ENCODE data around the gene HSBP1. TPM values are rescaled to one million over a fixed set of nuclear protein-coding genes. Genes with fewer than 3 reads are reported as not detected.

HSBP1 gene
- total RNA-seq, 1 experiment from 2014 or later, result 235 TPM

DNA sequence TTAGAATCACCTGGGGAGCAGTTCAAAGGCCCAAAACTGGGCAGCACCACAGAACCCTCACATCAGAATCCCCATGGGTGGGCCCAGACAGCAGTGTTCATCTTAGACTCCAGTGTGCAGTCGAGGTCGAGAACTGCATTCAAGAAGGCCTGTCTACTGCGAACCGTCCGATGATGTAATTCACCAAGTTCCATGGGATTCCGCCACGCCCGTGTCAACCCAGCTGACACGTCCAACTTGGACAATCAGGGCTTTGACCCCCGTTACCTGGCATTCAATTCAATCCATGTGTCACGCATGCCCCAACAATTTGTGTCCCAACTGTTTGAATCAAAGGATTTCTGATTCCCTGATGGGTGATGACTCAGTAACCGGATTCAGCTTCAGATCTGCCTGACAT is 9.2 kb downstream of the HSBP1 start:
- H3K27ac Mint-ChIP-seq (ENCODE audit: unreplicated experiment), result no peak overlapping the region
- POLR2A ChIA-PET, result no interaction called here
- CTCF ChIA-PET, result no interaction called here
- Histone ChIP-seq H3K27me3 (replicated peaks; ENCODE audit: control insufficient read depth, insufficient read depth, low read length) (no peaks in the 10 kb centered on the region), H3K4me3 (ENCODE audit: low read depth, low read length) (no peak overlapping the region), H3K36me3 (ENCODE audit: control insufficient read depth, insufficient read depth, low read length) (no peaks in the 10 kb centered on the region), H3K9me3 (no peaks in the 10 kb centered on the region), H3K4me1 (peaks cover 15% of the 10 kb centered on the region)
- BruUV-seq (replicated peaks), result no TSS peak
- no peaks in the 10 kb centered on the region for H3K9me3 Mint-ChIP-seq (ENCODE audit: unreplicated experiment)
- no peak for DNase-seq
- intact Hi-C loops (cut with micrococcal nuclease; ENCODE audit: unreplicated experiment), result no loop called here
- TF ChIP-seq, protein P1, sequence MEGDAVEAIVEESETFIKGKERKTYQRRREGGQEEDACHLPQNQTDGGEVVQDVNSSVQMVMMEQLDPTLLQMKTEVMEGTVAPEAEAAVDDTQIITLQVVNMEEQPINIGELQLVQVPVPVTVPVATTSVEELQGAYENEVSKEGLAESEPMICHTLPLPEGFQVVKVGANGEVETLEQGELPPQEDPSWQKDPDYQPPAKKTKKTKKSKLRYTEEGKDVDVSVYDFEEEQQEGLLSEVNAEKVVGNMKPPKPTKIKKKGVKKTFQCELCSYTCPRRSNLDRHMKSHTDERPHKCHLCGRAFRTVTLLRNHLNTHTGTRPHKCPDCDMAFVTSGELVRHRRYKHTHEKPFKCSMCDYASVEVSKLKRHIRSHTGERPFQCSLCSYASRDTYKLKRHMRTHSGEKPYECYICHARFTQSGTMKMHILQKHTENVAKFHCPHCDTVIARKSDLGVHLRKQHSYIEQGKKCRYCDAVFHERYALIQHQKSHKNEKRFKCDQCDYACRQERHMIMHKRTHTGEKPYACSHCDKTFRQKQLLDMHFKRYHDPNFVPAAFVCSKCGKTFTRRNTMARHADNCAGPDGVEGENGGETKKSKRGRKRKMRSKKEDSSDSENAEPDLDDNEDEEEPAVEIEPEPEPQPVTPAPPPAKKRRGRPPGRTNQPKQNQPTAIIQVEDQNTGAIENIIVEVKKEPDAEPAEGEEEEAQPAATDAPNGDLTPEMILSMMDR (IDR thresholded peaks at IDR 0.05; ENCODE audit: insufficient read depth in 1 of 2, low read depth in 1 of 2, low read length in 1 of 2, severe bottlenecking in 1 of 2, unreplicated experiment in 1 of 2), result no peak
- H3K4me3 Mint-ChIP-seq (ENCODE audit: unreplicated experiment), result no peak overlapping the region
- H3K27me3 Mint-ChIP-seq (ENCODE audit: insufficient read depth, unreplicated experiment), result peaks cover 4% of the 10 kb centered on the region
- peaks cover 15% of the 10 kb centered on the region for H3K36me3 Mint-ChIP-seq (ENCODE audit: insufficient read depth, unreplicated experiment)
- peaks cover 11% of the 10 kb centered on the region for H3K4me1 Mint-ChIP-seq (ENCODE audit: low read depth, unreplicated experiment)

- no TSS peak for BruUV-seq (replicated peaks)
- ChIA-PET POLR2A (no interaction called here), CTCF (no interaction called here)
- H3K36me3 Mint-ChIP-seq (ENCODE audit: insufficient read depth, unreplicated experiment), result peaks cover 2% of the 10 kb centered on the region
- Histone ChIP-seq H3K9me3 (no peaks in the 10 kb centered on the region), H3K36me3 (ENCODE audit: control insufficient read depth, insufficient read depth, low read length) (no peaks in the 10 kb centered on the region), H3K4me1 (peaks cover 14% of the 10 kb centered on the region), H3K4me3 (ENCODE audit: low read depth, low read length) (no peak overlapping the region), H3K27me3 (replicated peaks; ENCODE audit: control insufficient read depth, insufficient read depth, low read length) (no peaks in the 10 kb centered on the region)
- H3K4me3 Mint-ChIP-seq (ENCODE audit: unreplicated experiment), result no peak overlapping the region
- no peak for DNase-seq
- peaks cover 4% of the 10 kb centered on the region for H3K27me3 Mint-ChIP-seq (ENCODE audit: insufficient read depth, unreplicated experiment)
- no peak overlapping the region for H3K27ac Mint-ChIP-seq (ENCODE audit: unreplicated experiment)
- intact Hi-C loops (cut with micrococcal nuclease; ENCODE audit: unreplicated experiment), result no loop called here
- H3K9me3 Mint-ChIP-seq (ENCODE audit: unreplicated experiment), result no peaks in the 10 kb centered on the region
- TF ChIP-seq, protein P1 (IDR thresholded peaks at IDR 0.05; ENCODE audit: insufficient read depth in 1 of 2, low read depth in 1 of 2, low read length in 1 of 2, severe bottlenecking in 1 of 2, unreplicated experiment in 1 of 2), result no peak
- peaks cover 15% of the 10 kb centered on the region for H3K4me1 Mint-ChIP-seq (ENCODE audit: low read depth, unreplicated experiment)
These were observed 10.5 kb downstream of the HSBP1 start for GRCh38 chr16:83818276-83818675.

DNA sequence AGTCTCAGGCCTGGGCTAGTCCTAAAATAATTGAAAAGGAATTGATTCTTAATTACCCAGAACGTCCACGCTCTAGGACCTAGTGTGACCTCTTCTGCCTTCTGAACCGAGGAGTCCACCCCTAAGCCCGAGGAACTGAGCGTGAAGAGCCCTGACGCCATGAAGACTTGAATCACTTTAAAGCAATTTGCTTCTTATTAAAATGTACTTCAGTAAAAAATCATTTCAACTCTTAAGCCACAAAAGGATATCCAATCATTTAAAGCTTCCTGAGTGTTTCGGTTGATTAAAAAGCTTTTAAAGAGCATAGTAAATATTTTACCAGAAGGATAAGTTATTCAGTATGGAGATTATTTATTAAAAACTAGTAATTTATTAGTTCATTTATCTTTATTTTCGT is 11.6 kb downstream of the HSBP1 start:
- DNase-seq, result no peak
- H3K4me1 Mint-ChIP-seq (ENCODE audit: low read depth, unreplicated experiment), result peaks cover 6% of the 10 kb centered on the region
- TF ChIP-seq, protein P1 (IDR thresholded peaks at IDR 0.05; ENCODE audit: insufficient read depth in 1 of 2, low read depth in 1 of 2, low read length in 1 of 2, severe bottlenecking in 1 of 2, unreplicated experiment in 1 of 2), result no peak
- H3K9me3 Mint-ChIP-seq (ENCODE audit: unreplicated experiment), result no peaks in the 10 kb centered on the region
- H3K4me1 ChIP-seq, result peaks cover 3% of the 10 kb centered on the region
- intact Hi-C loops (cut with micrococcal nuclease; ENCODE audit: unreplicated experiment), result no loop called here
- CTCF ChIA-PET, result interaction anchor here (0.6 kb wide), 1 partner anchor 76 kb away, joined by 4 read pairs; no protein-coding TSS in a partner anchor
- POLR2A ChIA-PET, result no interaction called here
- BruUV-seq (replicated peaks), result no TSS peak
- H3K4me3 ChIP-seq (ENCODE audit: low read depth, low read length), result no peak overlapping the region
- H3K27me3 ChIP-seq (replicated peaks; ENCODE audit: control insufficient read depth, insufficient read depth, low read length), result no peaks in the 10 kb centered on the region
- H3K27me3 Mint-ChIP-seq (ENCODE audit: insufficient read depth, unreplicated experiment), result peaks cover 4% of the 10 kb centered on the region
- H3K9me3 ChIP-seq, result no peaks in the 10 kb centered on the region
- H3K36me3 Mint-ChIP-seq (ENCODE audit: insufficient read depth, unreplicated experiment), result no peaks in the 10 kb centered on the region
- H3K27ac Mint-ChIP-seq (ENCODE audit: unreplicated experiment), result no peak overlapping the region
- H3K36me3 ChIP-seq (ENCODE audit: control insufficient read depth, insufficient read depth, low read length), result no peaks in the 10 kb centered on the region
- no peak overlapping the region for H3K4me3 Mint-ChIP-seq (ENCODE audit: unreplicated experiment)

All from Caco-2 (cell line).